ENCODE measurements around the gene CEACAM4. TPM values are rescaled to one million over a fixed set of nuclear protein-coding genes. Genes with fewer than 3 reads are reported as not detected.

CEACAM4 gene
- total and polyA plus RNA-seq, 9 of the 15 experiments (the other 6 are each of a cell fraction or from before 2014, with no cell fraction given), result not detected

DNA sequence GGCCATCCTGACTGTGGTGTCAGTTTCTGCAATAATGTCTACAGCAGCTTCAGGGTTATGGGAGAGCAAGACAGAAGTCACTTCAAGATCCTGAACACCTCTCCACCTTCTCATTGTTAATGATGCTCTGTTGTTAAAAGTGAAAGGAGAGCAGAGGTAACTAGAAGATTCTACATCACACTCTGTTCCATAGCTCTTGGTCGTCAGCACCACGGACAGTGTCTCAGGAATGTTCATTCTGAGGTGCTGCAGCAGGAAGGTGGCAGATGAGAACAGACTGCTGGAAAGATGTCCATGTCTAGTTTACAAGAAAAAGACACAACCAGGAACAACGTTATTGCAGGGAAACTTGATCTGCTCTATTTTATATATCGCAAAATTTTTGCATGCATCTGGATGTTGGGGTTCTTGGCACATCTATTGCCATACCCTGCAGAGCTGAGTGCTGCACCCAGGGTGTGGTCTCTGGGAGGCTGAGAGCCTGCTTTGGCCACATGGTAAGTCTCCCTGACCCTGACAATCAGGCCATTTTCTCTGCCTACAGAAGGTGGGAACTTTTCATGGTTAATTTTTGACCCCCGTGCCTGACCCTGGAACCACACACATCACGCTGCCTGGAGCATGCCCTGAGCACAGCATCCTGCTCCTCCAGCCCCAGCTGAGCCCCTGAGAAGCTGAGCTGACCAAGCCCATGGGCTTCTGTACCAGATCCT is 38.2 kb downstream of the CEACAM4 start (continued):
- TF ChIP-seq HEY1 (CRISPR knock-in tag; IDR thresholded peaks at IDR 0.05; ENCODE audit: borderline replicate concordance) (no peak), PHB2 (IDR thresholded peaks at IDR 0.05; ENCODE audit: low read depth) (no peak), PHTF2 (CRISPR knock-in tag; IDR thresholded peaks at IDR 0.05) (no peak), PRMT5 (CRISPR knock-in tag; IDR thresholded peaks at IDR 0.05) (0 out of 2 replicates have a peak, but pooled peaks have one; percentile 27), GABPB2 (CRISPR knock-in tag; conservative IDR thresholded peaks at IDR 0.05) (no peak), NFATC3 (IDR thresholded peaks at IDR 0.05) (no peak), SPI1 (IDR thresholded peaks at IDR 0.05; ENCODE audit: borderline replicate concordance, low read depth, low read length) (no peak)
- TF ChIP-seq, protein P1, sequence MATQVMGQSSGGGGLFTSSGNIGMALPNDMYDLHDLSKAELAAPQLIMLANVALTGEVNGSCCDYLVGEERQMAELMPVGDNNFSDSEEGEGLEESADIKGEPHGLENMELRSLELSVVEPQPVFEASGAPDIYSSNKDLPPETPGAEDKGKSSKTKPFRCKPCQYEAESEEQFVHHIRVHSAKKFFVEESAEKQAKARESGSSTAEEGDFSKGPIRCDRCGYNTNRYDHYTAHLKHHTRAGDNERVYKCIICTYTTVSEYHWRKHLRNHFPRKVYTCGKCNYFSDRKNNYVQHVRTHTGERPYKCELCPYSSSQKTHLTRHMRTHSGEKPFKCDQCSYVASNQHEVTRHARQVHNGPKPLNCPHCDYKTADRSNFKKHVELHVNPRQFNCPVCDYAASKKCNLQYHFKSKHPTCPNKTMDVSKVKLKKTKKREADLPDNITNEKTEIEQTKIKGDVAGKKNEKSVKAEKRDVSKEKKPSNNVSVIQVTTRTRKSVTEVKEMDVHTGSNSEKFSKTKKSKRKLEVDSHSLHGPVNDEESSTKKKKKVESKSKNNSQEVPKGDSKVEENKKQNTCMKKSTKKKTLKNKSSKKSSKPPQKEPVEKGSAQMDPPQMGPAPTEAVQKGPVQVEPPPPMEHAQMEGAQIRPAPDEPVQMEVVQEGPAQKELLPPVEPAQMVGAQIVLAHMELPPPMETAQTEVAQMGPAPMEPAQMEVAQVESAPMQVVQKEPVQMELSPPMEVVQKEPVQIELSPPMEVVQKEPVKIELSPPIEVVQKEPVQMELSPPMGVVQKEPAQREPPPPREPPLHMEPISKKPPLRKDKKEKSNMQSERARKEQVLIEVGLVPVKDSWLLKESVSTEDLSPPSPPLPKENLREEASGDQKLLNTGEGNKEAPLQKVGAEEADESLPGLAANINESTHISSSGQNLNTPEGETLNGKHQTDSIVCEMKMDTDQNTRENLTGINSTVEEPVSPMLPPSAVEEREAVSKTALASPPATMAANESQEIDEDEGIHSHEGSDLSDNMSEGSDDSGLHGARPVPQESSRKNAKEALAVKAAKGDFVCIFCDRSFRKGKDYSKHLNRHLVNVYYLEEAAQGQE (IDR thresholded peaks at IDR 0.05; ENCODE audit: borderline replicate concordance), result peak; percentile 98
- TF ChIP-seq, protein P1 (CRISPR knock-in tag; IDR thresholded peaks at IDR 0.05; ENCODE audit: low read depth), result peak; percentile 94
- TF ChIP-seq, protein P2, sequence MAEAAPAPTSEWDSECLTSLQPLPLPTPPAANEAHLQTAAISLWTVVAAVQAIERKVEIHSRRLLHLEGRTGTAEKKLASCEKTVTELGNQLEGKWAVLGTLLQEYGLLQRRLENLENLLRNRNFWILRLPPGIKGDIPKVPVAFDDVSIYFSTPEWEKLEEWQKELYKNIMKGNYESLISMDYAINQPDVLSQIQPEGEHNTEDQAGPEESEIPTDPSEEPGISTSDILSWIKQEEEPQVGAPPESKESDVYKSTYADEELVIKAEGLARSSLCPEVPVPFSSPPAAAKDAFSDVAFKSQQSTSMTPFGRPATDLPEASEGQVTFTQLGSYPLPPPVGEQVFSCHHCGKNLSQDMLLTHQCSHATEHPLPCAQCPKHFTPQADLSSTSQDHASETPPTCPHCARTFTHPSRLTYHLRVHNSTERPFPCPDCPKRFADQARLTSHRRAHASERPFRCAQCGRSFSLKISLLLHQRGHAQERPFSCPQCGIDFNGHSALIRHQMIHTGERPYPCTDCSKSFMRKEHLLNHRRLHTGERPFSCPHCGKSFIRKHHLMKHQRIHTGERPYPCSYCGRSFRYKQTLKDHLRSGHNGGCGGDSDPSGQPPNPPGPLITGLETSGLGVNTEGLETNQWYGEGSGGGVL (CRISPR knock-in tag; IDR thresholded peaks at IDR 0.05), result no peak
- TF ChIP-seq, protein P3, sequence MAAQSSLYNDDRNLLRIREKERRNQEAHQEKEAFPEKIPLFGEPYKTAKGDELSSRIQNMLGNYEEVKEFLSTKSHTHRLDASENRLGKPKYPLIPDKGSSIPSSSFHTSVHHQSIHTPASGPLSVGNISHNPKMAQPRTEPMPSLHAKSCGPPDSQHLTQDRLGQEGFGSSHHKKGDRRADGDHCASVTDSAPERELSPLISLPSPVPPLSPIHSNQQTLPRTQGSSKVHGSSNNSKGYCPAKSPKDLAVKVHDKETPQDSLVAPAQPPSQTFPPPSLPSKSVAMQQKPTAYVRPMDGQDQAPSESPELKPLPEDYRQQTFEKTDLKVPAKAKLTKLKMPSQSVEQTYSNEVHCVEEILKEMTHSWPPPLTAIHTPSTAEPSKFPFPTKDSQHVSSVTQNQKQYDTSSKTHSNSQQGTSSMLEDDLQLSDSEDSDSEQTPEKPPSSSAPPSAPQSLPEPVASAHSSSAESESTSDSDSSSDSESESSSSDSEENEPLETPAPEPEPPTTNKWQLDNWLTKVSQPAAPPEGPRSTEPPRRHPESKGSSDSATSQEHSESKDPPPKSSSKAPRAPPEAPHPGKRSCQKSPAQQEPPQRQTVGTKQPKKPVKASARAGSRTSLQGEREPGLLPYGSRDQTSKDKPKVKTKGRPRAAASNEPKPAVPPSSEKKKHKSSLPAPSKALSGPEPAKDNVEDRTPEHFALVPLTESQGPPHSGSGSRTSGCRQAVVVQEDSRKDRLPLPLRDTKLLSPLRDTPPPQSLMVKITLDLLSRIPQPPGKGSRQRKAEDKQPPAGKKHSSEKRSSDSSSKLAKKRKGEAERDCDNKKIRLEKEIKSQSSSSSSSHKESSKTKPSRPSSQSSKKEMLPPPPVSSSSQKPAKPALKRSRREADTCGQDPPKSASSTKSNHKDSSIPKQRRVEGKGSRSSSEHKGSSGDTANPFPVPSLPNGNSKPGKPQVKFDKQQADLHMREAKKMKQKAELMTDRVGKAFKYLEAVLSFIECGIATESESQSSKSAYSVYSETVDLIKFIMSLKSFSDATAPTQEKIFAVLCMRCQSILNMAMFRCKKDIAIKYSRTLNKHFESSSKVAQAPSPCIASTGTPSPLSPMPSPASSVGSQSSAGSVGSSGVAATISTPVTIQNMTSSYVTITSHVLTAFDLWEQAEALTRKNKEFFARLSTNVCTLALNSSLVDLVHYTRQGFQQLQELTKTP (IDR thresholded peaks at IDR 0.05; ENCODE audit: low read depth in 1 of 2, partially characterized antibody in 2 of 2), result peak in 1 of 2 experiments; percentile 73
